CD4-positive, alpha-beta memory T cell (primary cell): Measurements from ENCODE around the gene SLC46A1. TPM values are rescaled to one million over a fixed set of nuclear protein-coding genes. Genes with fewer than 3 reads are reported as not detected.

Experiments used
- CTCF ChIA-PET: fragments of 350-600 bp; sonication (Branson Sonifier 250); formaldehyde crosslinking; loops from one replicate; lab custom pipeline; 2021; ENCODE audit warnings: inconsistent platforms; ENCODE audit not compliant: partially characterized antibody; lab: Charles Lee
- POLR2A ChIA-PET: fragments of 350-600 bp; sonication (Branson Sonifier 250); formaldehyde crosslinking; loops from one replicate; lab custom pipeline; 2021; ENCODE audit not compliant: partially characterized antibody; lab: Charles Lee
- DNase-seq, 5 donors: peaks; one replicate each; pipeline versions ENCODE4 v3.0.0 to v3.0.0-alpha.2; 2020 to 2022; ENCODE audit warnings: mixed read lengths in 1 of 5
- H3K27ac ChIP-seq: one replicate; pipeline ENCODE4 v1.7.0; 2013; ENCODE audit warnings: low read depth, low read length
- H3K27me3 ChIP-seq: 2 replicates; pipeline ENCODE4 v1.7.0; 2013; ENCODE audit warnings: mild to moderate bottlenecking, low read length, moderate library complexity; ENCODE audit not compliant: insufficient read depth
- H3K36me3 ChIP-seq: 2 replicates; pipeline ENCODE4 v1.7.0; 2013; ENCODE audit warnings: mild to moderate bottlenecking, low read length, moderate library complexity; ENCODE audit not compliant: insufficient read depth
- H3K4me1 ChIP-seq: 2 replicates; pipeline ENCODE4 v1.7.0; 2013; ENCODE audit warnings: mild to moderate bottlenecking, low read length, moderate library complexity; ENCODE audit not compliant: insufficient read depth
- H3K4me3 ChIP-seq, 2 donors: one replicate each; pipeline ENCODE4 v1.7.0; 2013; ENCODE audit warnings: low read length in 2 of 2, mild to moderate bottlenecking in 1 of 2
- H3K9me3 ChIP-seq, 2 donors: one replicate each; pipeline ENCODE4 v1.7.0; 2013; ENCODE audit warnings: low read length in 2 of 2, control low read depth in 1 of 2; ENCODE audit not compliant: control insufficient read depth in 1 of 2
- H3K27ac Mint-ChIP-seq, 7 donors: one replicate each; pipeline ENCODE4 v1.8.0; 2020 to 2021; ENCODE audit warnings: mixed read lengths in 7 of 7, mild to moderate bottlenecking in 6 of 7, inconsistent platforms in 3 of 7, moderate library complexity in 3 of 7
- H3K27me3 Mint-ChIP-seq, 2 donors: one replicate each; pipeline ENCODE4 v1.8.0; 2020 to 2021; ENCODE audit warnings: mixed read lengths in 2 of 2
- H3K36me3 Mint-ChIP-seq, 2 donors: one replicate each; pipeline ENCODE4 v1.8.0; 2020 to 2021; ENCODE audit warnings: mixed read lengths in 2 of 2, inconsistent platforms in 1 of 2, mild to moderate bottlenecking in 1 of 2
- H3K4me1 Mint-ChIP-seq, 4 donors: one replicate each; pipeline ENCODE4 v1.8.0; 2020 to 2021; ENCODE audit warnings: mixed read lengths in 4 of 4, mild to moderate bottlenecking in 1 of 4
- H3K4me3 Mint-ChIP-seq, 8 donors: one replicate each; pipeline ENCODE4 v1.8.0; 2020 to 2021; ENCODE audit warnings: mixed read lengths in 8 of 8, mild to moderate bottlenecking in 7 of 8, moderate library complexity in 6 of 8, inconsistent platforms in 3 of 8
- H3K9me3 Mint-ChIP-seq, 8 donors: one replicate each; pipeline ENCODE4 v1.8.0; 2020 to 2021; ENCODE audit warnings: mixed read lengths in 8 of 8, mild to moderate bottlenecking in 5 of 8, inconsistent platforms in 3 of 8, moderate library complexity in 1 of 8
- intact Hi-C: fragments of 100-400 bp; cut with micrococcal nuclease; formaldehyde crosslinking; loops from one replicate; pipeline ENCODE4 v1.15.1; 2023
- polyA plus RNA-seq, 2 donors: library from polyadenylated mRNA; unstranded; fragments of 300-500 nt; fragmentation: Illumina TruSeq; gene quantifications; one replicate each; pipeline ENCODE4 v1.2.3, GENCODE V29; 2021
- total RNA-seq, 2 experiments: library from RNA; stranded (reverse); gene quantifications; one replicate each; pipeline ENCODE4 v1.2.3, GENCODE V29; 2021

SLC46A1 gene
- total and polyA plus RNA-seq, 4 experiments from 2014 or later = 2.3 to 2.6 (median 2.4) TPM; not detected in 1

GRCh38 chr17:28390563-28390962 is 15.4 kb downstream of the SLC46A1 start:
- no peaks in the 10 kb centered on the region for H3K9me3 Mint-ChIP-seq
- Histone ChIP-seq H3K27me3 (no peaks in the 10 kb centered on the region), H3K27ac (no peak overlapping the region), H3K4me3 (no peak overlapping the region), H3K9me3 (no peaks in the 10 kb centered on the region), H3K4me1 (peaks cover 6% of the 10 kb centered on the region), H3K36me3 (peaks cover 34% of the 10 kb centered on the region)
- no peaks in the 10 kb centered on the region for H3K27me3 Mint-ChIP-seq
- intact Hi-C loops = no loop called here
- no peak overlapping the region for H3K4me3 Mint-ChIP-seq
- peak overlapping the region in 2 of 7 donors; percentile 5 to 68 for H3K27ac Mint-ChIP-seq
- ChIA-PET POLR2A (no interaction called here), CTCF (interaction anchor here (1.5 kb wide), 1 partner anchor 26 kb away, joined by 9 read pairs; no protein-coding TSS in a partner anchor)
- DNase-seq = no peak
- H3K4me1 Mint-ChIP-seq = peaks cover 0 to 16% (median 4%) of the 10 kb centered on the region in 4 donors
- peaks cover 37 to 51% of the 10 kb centered on the region in 2 donors for H3K36me3 Mint-ChIP-seq

GRCh38 chr17:28390141-28390540 is 15.9 kb downstream of the SLC46A1 start:
- intact Hi-C loops = no loop called here
- peaks cover 10% of the 10 kb centered on the region for H3K4me1 ChIP-seq
- Mint-ChIP-seq H3K27me3 (no peaks in the 10 kb centered on the region), H3K4me1 (peaks cover 4 to 20% (median 8%) of the 10 kb centered on the region in 4 donors), H3K9me3 (no peaks in the 10 kb centered on the region), H3K27ac (no peak overlapping the region), H3K36me3 (peaks cover 37 to 51% of the 10 kb centered on the region in 2 donors), H3K4me3 (no peak overlapping the region)
- peaks cover 34% of the 10 kb centered on the region for H3K36me3 ChIP-seq
- no peak overlapping the region for H3K27ac ChIP-seq
- no peaks in the 10 kb centered on the region for H3K9me3 ChIP-seq
- no peaks in the 10 kb centered on the region for H3K27me3 ChIP-seq
- no peak for DNase-seq
- H3K4me3 ChIP-seq = no peak overlapping the region
- ChIA-PET CTCF (no interaction called here), POLR2A (no interaction called here)

GRCh38 chr17:28388106-28388505 is 17.9 kb downstream of the SLC46A1 start:
- POLR2A ChIA-PET = no interaction called here
- H3K36me3 ChIP-seq = peaks cover 33% of the 10 kb centered on the region
- CTCF ChIA-PET = no interaction called here

GRCh38 chr17:28386391-28386790 is 19.6 kb downstream of the SLC46A1 start:
- CTCF ChIA-PET = interaction anchor here (1.5 kb wide), 1 partner anchor 28 kb away, joined by 3 read pairs; no protein-coding TSS in a partner anchor
- Histone ChIP-seq H3K36me3 (peaks cover 24% of the 10 kb centered on the region), H3K9me3 (no peaks in the 10 kb centered on the region), H3K27me3 (no peaks in the 10 kb centered on the region), H3K27ac (no peak overlapping the region), H3K4me1 (peaks cover 22% of the 10 kb centered on the region), H3K4me3 (no peak overlapping the region)
- POLR2A ChIA-PET = interaction anchor here (1.3 to 5.8 kb wide), 2 partner anchors 16 to 30 kb away, joined by 3 to 58 read pairs; partner anchors contain the start of gene POLDIP2
- Mint-ChIP-seq H3K4me1 (peaks cover 15 to 35% (median 27%) of the 10 kb centered on the region in 4 donors), H3K9me3 (no peaks in the 10 kb centered on the region), H3K27me3 (peaks cover 0 to 2% of the 10 kb centered on the region in 2 donors), H3K36me3 (peaks cover 25 to 38% of the 10 kb centered on the region in 2 donors), H3K4me3 (peak overlapping the region in 5 of 8 donors; percentile 52 to 94 (median 92)), H3K27ac (peak overlapping the region in 1 of 7 donors; percentile 29)
- intact Hi-C loops = no loop called here
- no peak for DNase-seq

More at GRCh38 chr17:28388106-28388505, 17.9 kb downstream of the SLC46A1 start:
- no peak overlapping the region for H3K27ac Mint-ChIP-seq
- DNase-seq = no peak
- no peak overlapping the region for H3K4me3 Mint-ChIP-seq
- no peaks in the 10 kb centered on the region for H3K9me3 Mint-ChIP-seq
- H3K27me3 ChIP-seq = no peaks in the 10 kb centered on the region
- H3K4me3 ChIP-seq = no peak overlapping the region
- H3K4me1 ChIP-seq = peaks cover 19% of the 10 kb centered on the region
- H3K36me3 Mint-ChIP-seq = peaks cover 28 to 46% of the 10 kb centered on the region in 2 donors
- H3K27ac ChIP-seq = no peak overlapping the region
- H3K27me3 Mint-ChIP-seq = no peaks in the 10 kb centered on the region
- H3K9me3 ChIP-seq = no peaks in the 10 kb centered on the region
- intact Hi-C loops = no loop called here
- peaks cover 11 to 30% (median 20%) of the 10 kb centered on the region in 4 donors for H3K4me1 Mint-ChIP-seq

GRCh38 chr17:28385406-28385805 is 20.6 kb downstream of the SLC46A1 start:
- Histone ChIP-seq H3K27me3 (no peaks in the 10 kb centered on the region), H3K36me3 (peaks cover 19% of the 10 kb centered on the region), H3K9me3 (no peaks in the 10 kb centered on the region), H3K4me1 (peaks cover 22% of the 10 kb centered on the region), H3K27ac (peak overlapping the region; percentile 50), H3K4me3 (peak overlapping the region; percentile 17 to 91)
- peaks cover 15 to 35% (median 27%) of the 10 kb centered on the region in 4 donors for H3K4me1 Mint-ChIP-seq
- H3K36me3 Mint-ChIP-seq = peaks cover 15 to 28% of the 10 kb centered on the region in 2 donors
- peak overlapping the region; percentile 92 to 97 (median 95) for H3K4me3 Mint-ChIP-seq
- peaks cover 0 to 2% of the 10 kb centered on the region in 2 donors for H3K27me3 Mint-ChIP-seq
- intact Hi-C loops = no loop called here
- no peaks in the 10 kb centered on the region for H3K9me3 Mint-ChIP-seq
- peak overlapping the region in 5 of 7 donors; percentile 52 to 76 (median 68) for H3K27ac Mint-ChIP-seq
- ChIA-PET CTCF (interaction anchor here (1.3 to 2.1 kb wide), 3 partner anchors 29 to 134 kb away, joined by 3 to 7 read pairs (median 3); no protein-coding TSS in a partner anchor), POLR2A (interaction anchor here (1.6 to 5.8 kb wide), 5 partner anchors 13 to 50 kb away, joined by 4 to 58 read pairs (median 20); partner anchors contain the start of genes IFT20, POLDIP2, SARM1 and SLC46A1)
- DNase-seq = no peak

- Histone ChIP-seq H3K36me3 (peaks cover 16% of the 10 kb centered on the region), H3K27ac (peak overlapping the region; percentile 50), H3K4me3 (peak overlapping the region; percentile 86 to 91), H3K4me1 (peaks cover 22% of the 10 kb centered on the region), H3K27me3 (no peaks in the 10 kb centered on the region), H3K9me3 (no peaks in the 10 kb centered on the region)
- H3K9me3 Mint-ChIP-seq = no peaks in the 10 kb centered on the region
- H3K4me1 Mint-ChIP-seq = peaks cover 15 to 33% (median 29%) of the 10 kb centered on the region in 4 donors
- intact Hi-C loops = no loop called here
- POLR2A ChIA-PET = interaction anchor here (0.8 to 5.8 kb wide), 9 partner anchors 13 to 577 kb away, joined by 3 to 58 read pairs (median 7); partner anchors contain the start of genes BLTP2, IFT20, POLDIP2 and SARM1
- peak overlapping the region; percentile 59 to 94 (median 90) for H3K27ac Mint-ChIP-seq
- peak overlapping the region; percentile 92 to 97 (median 95) for H3K4me3 Mint-ChIP-seq
- peaks cover 11 to 24% of the 10 kb centered on the region in 2 donors for H3K36me3 Mint-ChIP-seq
- H3K27me3 Mint-ChIP-seq = peaks cover 0 to 2% of the 10 kb centered on the region in 2 donors
- DNase-seq = no peak
- CTCF ChIA-PET = interaction anchor here (1.1 to 2.1 kb wide), 5 partner anchors 14 to 133 kb away, joined by 3 to 7 read pairs (median 4); partner anchors contain the start of genes SARM1 and VTN
Measured at GRCh38 chr17:28385037-28385400, 21.0 kb downstream of the SLC46A1 start.
